ENCODE measurements around the gene KNDC1. TPM values are rescaled to one million over a fixed set of nuclear protein-coding genes. Genes with fewer than 3 reads are reported as not detected.

The KNDC1 gene
- total and polyA plus RNA-seq, 2 donors (not counting 3 experiments of a cell fraction or from before 2014, with no cell fraction given): not detected

DNA sequence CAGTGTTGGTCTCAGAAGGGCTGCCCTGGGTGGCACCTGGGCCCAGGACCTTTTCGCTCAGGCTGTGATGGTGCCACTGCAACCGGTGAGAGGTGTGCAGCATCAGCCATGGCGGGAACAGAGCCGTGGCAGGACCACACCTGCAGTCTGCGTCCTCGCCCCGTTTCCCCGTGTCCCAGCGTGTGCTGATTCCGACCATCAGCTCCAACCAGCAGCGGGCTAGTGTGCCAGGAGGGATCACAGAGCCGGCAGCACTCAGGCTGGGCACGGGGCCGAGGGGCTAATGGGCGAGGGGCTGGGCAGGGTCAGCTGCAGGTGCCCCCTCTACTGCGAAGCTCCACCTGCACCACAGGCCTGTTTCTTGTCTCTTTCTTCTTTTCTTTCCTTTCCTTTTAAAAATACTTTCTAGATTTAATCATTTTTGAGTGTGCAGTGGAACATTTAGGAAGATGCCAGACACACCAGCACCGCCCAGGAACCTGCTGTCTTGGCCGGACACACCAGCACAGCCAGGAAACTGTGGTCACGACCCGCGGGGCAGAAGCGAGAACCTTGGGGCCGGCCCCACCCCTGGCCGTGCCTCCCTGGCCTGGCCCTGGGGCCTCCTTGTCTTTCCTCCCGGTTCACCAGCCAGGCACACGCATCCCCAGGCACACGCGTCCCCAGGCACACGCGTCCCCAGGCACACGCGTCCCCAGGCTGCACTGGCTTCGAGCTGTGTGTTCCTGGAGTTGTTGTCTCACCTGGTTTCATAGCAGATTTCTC, 37.7 kb upstream of the KNDC1 start:
- CTCF ChIA-PET: no interaction called here
- intact Hi-C loops (cut with micrococcal nuclease): no loop called here
- POLR2A ChIA-PET: no interaction called here

More for the DNA sequence above, 37.7 kb upstream of the KNDC1 start:
- no peaks in the 10 kb centered on the region for H3K9me3 ChIP-seq (replicated peaks; ENCODE audit: control insufficient read depth, insufficient read depth, low read length)
- no peak overlapping the region for H3K4me3 ChIP-seq (replicated peaks in 1 of 3; ENCODE audit: insufficient read depth in 1 of 3, low read depth in 1 of 3, low read length in 3 of 3)
- H3K4me1 ChIP-seq (ENCODE audit: control insufficient read depth, extremely low read depth, insufficient read depth, low read length): no peaks in the 10 kb centered on the region
- FAIRE-seq: no peak
- no peaks in the 10 kb centered on the region for H3K27me3 ChIP-seq (ENCODE audit: control insufficient read depth in 2 of 2, insufficient read depth in 2 of 2, low read length in 2 of 2)
- DNase-seq (ENCODE audit: low read depth, low spot score): no peak
- no peaks in the 10 kb centered on the region for H4K20me1 ChIP-seq (replicated peaks; ENCODE audit: control insufficient read depth, extremely low read depth, insufficient read depth, low read length)
- TF ChIP-seq EZH2 (IDR thresholded peaks at IDR 0.05; ENCODE audit: borderline replicate concordance, low read depth, low read length, severe bottlenecking): no peak
- TF ChIP-seq CTCF (IDR thresholded peaks at IDR 0.05; ENCODE audit: extremely low read depth in 1 of 2, insufficient read depth in 1 of 2, low read depth in 1 of 2, low read length in 2 of 2): no peak
- no peak for TF ChIP-seq FOS (IDR thresholded peaks at IDR 0.05; ENCODE audit: borderline replicate concordance, insufficient read depth, low read length)
- no peak for TF ChIP-seq JUN (IDR thresholded peaks at IDR 0.05; ENCODE audit: borderline replicate concordance, insufficient read depth, insufficient read length, low read depth)
- no peak for TF ChIP-seq MYC (IDR thresholded peaks at IDR 0.05; ENCODE audit: low read depth, low read length)
- no peak for TF ChIP-seq GATA2 (IDR thresholded peaks at IDR 0.05; ENCODE audit: insufficient read depth, insufficient read length, low read depth, low read length)
- TF ChIP-seq MAX (IDR thresholded peaks at IDR 0.05; ENCODE audit: insufficient read depth, insufficient read length): no peak
- no peak for TF ChIP-seq POLR2AphosphoS5 (IDR thresholded peaks at IDR 0.05; ENCODE audit: insufficient read depth, low read depth, low read length)
- no peak for TF ChIP-seq POLR2A (IDR thresholded peaks at IDR 0.05; ENCODE audit: low read depth, low read length)
- no peak overlapping the region for H3K9ac ChIP-seq (replicated peaks; ENCODE audit: extremely low read depth, insufficient read depth, low read length)
- H3K36me3 ChIP-seq (ENCODE audit: control insufficient read depth in 2 of 2, extremely low read depth in 1 of 2, insufficient read depth in 2 of 2, low read length in 2 of 2): no peaks in the 10 kb centered on the region
- no peaks in the 10 kb centered on the region for H3K9me1 ChIP-seq (replicated peaks; ENCODE audit: control insufficient read depth, extremely low read depth, insufficient read depth, low read length)
- BruUV-seq (replicated peaks): no TSS peak
- no peak overlapping the region for H3K4me2 ChIP-seq (ENCODE audit: insufficient read depth, low read length)
- dilution Hi-C loops (cut with MboI; ENCODE audit: extremely low pct_ligation_motif_present, low sequenced_read_pairs): no loop called here
- no peak overlapping the region for H3K27ac ChIP-seq (ENCODE audit: insufficient read depth, low read depth, low read length)
- H2AFZ ChIP-seq (ENCODE audit: low read depth, low read length): no peak overlapping the region
- no peaks in the 10 kb centered on the region for H3K79me2 ChIP-seq (ENCODE audit: control insufficient read depth, insufficient read depth, low read length)
